Left cardiac atrium (tissue), 4 donors: ENCODE data around the gene SYNE3. TPM values are rescaled to one million over a fixed set of nuclear protein-coding genes. Genes with fewer than 3 reads are reported as not detected.

ENCODE experiments used
- ATAC-seq, 2 donors: fragments of 200-7000 bp; cut with Tn5 transposase; one replicate each; pipeline ENCODE4 v1.9.1; 2020; ENCODE audit warnings: mild to moderate bottlenecking in 2 of 2, moderate library complexity in 2 of 2
- DNase-seq: peaks from one replicate; pipeline ENCODE4 v3.0.0-alpha.2; 2020
- intact Hi-C, 2 donors: fragments of 100-400 bp; cut with DNase I; formaldehyde crosslinking; loops; one replicate each; pipeline versions ENCODE4 v1.14.1 to v1.15.1; 2022 to 2023
- long read RNA-seq: library from polyadenylated mRNA; unstranded; transcript quantifications from one replicate; pipeline ENCODE4 v2.0.0, GENCODE V29; 2021
- total RNA-seq, 2 donors: library from RNA; stranded (reverse); fragmentation: NEBNext Ultra II Directional; extraction: Animal tissue kit (Norgen Biotek cat#: 25700); gene quantifications; one replicate each; pipeline ENCODE4 v1.2.1, GENCODE V29; 2021
- donor health status: DM: no; HTN: yes; CAD: no.
- donor health status: DM: no; HTN: yes; CAD: no; lungs with severe emphysema.
- donor health status: DM: yes; HTN: yes; CAD: no.
- donor health status: Dilated cardiomyopathy.

The SYNE3 gene, protein sequence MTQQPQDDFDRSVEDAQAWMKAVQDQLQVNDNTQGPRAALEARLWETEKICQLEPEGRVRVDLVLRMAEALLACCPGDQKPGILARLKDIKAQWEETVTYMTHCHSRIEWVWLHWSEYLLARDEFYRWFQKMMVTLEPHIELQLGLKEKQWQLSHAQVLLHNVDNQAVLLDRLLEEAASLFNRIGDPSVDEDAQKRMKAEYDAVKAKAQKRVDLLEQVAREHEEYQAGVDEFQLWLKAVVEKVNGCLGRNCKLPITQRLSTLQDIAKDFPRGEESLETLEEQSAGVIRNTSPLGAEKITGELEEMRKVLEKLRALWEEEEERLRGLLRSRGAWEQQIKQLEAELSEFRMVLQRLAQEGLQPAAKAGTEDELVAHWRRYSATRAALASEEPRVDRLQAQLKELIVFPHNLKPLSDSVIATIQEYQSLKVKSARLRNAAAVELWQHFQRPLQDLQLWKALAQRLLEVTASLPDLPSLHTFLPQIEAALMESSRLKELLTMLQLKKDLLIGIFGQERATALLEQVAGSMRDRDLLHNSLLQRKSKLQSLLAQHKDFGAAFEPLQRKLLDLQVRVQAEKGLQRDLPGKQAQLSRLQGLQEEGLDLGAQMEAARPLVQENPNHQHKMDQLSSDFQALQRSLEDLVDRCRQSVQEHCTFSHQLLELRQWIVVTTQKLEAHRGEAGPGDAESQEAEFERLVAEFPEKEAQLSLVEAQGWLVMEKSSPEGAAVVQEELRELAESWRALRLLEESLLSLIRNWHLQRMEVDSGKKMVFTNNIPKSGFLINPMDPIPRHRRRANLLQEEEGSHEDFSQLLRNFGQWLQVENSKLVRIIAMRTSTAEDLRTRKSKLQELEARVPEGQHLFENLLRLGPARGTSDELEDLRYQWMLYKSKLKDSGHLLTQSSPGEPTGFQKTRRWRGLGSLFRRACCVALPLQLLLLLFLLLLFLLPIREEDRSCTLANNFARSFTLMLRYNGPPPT
- 10 to 100 TPM; 24.6 to 34.3 TPM for total RNA-seq
- long read RNA-seq, partial matches to known transcripts, result 1 of 2 reads
- long read RNA-seq, other reads (novel, unspliced or antisense), result 1 of 2 reads

DNA sequence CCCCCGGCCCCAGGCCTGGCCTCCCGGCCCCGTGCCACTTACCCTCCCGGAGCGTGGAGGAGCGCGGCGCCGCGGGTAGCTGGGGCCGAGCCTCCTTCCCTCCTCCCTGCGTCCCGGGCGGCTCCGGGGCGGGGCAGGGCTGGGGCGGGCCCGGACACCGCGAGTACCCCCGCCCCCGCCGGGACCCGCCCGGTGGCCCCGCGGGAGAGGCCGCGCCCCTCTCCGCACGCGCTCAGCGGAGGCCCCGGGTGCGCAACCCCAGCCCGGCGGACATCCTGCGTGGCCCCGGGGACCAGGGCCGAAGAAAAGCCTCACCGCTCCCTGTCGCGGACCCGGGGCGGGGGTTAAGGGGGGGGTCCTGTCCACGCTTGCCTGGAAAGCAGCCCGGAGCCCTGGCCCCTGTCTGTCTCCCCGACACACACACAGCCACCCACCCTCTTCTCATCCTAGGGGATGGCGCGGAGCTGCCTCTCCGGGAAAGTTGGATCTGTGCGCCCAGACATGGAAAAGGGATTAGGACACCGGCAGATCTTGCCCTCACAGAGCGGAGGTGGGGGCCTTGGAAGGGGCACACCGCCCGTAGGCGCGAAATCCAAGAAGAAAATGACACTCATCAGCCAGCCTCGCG is at the start of gene SYNE3:
Gene SYNE3 (minus strand): TSS at position 97 of the 628 bp plus-strand sequence. CDS start 40,829 bp downstream, outside the sequence.
- ATAC-seq (peak; percentile 82 to 87), DNase-seq (peak; percentile 74)
- intact Hi-C loops, result loop anchor here in 1 of 2 donors (5.0 kb wide), 1 partner anchor 34 kb away; no protein-coding TSS in a partner anchor

DNA sequence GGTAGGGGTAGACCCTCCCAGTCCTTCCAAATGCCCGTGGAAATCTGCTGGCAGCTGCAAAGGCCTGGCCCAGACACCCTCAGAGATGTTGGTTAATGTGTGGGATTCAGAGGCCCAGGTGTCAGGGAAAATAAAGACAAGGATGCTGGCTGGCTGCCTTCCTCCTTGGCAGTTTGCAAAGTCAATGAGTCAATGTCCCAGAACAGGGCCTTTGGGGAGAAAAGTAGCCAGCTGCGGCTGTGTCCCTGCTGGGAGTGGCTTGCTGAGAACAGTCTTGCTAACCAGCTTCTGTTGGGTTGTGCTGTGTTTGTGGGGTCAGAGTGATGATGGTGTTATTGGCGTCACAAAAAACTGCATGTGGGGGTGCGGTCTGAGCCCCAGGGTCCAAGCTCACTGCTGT is 47.6 kb upstream of the SYNE3 start:
- ATAC-seq (peak in 1 of 2 donors; percentile 67), DNase-seq (peak; percentile 31)
- intact Hi-C loops, result loop anchor here (5.0 to 10.0 kb wide), 3 partner anchors 208 to 711 kb away; no protein-coding TSS in a partner anchor

DNA sequence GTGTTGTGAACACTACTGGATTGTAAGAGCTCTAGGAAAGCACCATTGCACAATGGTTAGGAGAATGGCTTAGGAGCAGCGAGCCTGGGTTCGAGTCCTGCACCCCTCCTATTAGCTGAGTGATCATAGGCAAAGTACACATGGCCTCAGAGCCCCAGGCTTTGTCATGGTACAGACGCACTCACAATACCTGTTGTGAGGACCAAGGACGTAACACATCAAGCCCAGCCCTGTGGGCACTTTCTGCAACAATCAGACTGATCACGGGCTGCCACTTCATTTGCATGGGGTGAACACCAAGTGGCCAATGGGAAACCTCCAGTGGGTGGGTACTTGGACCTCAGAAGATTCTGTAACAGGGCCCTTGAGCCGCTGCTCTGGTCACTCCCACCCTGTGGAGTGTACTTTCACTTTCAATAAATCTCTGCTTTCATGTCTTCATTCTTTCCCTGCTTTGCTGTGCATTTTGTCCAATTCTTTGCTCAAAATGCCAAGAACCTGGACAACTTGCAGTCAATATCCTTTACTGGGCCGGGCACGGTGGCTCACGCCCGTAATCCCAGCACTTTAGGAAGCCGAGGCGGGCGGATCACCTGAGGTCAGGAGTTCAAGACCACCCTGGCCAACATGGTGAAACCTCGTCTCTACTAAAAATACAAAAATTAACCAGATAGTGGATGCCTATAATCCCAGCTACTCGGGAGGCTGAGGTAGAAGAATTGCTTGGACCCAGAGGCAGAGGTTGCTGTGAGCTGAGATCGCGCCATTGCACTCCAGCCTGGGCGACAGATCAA is 46.6 kb upstream of the SYNE3 start:
- DNase-seq (no peak), ATAC-seq (peak in 1 of 2 donors; percentile 37)
- intact Hi-C loops, result loop anchor here (5.0 to 10.0 kb wide), 3 partner anchors 209 to 712 kb away; no protein-coding TSS in a partner anchor

GRCh38 chr14:95561001-95561412 is 44.6 kb upstream of the SYNE3 start:
- intact Hi-C loops, result loop anchor here (2.0 to 10.0 kb wide), 4 partner anchors 211 to 714 kb away; no protein-coding TSS in a partner anchor
- ATAC-seq (peak; percentile 83 to 88), DNase-seq (peak; percentile 82)

GRCh38 chr14:95559203-95559602 is 42.8 kb upstream of the SYNE3 start:
- DNase-seq (no peak), ATAC-seq (no peak)
- intact Hi-C loops, result no loop called here

- intact Hi-C loops, result no loop called here
- ATAC-seq, result no peak
These were observed 41.4 kb upstream of the SYNE3 start for GRCh38 chr14:95557832-95558231.

GRCh38 chr14:95557291-95557690 is 40.8 kb upstream of the SYNE3 start:
- ATAC-seq, result no peak
- intact Hi-C loops, result no loop called here
- DNase-seq, result no peak

More at GRCh38 chr14:95557832-95558231, 41.4 kb upstream of the SYNE3 start:
- DNase-seq, result no peak

- ATAC-seq (peak; percentile 77 to 82), DNase-seq (no peak)
- intact Hi-C loops, result no loop called here
These were observed 38.6 kb upstream of the SYNE3 start for GRCh38 chr14:95555053-95555452.

DNA sequence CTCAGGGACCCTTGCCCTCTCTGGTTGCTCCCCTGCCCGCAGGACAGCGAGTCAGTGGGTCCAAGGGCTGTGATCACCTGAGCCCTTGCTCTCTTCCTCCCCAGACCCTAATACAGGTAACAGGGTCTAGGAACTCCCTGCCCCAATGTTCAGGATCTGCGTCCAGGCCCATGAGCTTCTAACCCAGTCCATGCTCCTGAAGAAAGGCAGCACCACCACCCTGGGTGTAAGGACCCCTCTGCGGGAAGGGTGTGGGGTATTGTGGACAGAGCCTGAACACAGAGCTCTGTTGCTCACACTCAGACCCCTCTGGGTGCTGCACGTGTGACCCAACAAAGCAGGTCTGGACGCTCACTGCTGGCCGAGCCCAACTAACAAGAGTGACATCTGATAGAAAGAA is 36.7 kb upstream of the SYNE3 start:
- intact Hi-C loops, result no loop called here
- no peak for ATAC-seq
- DNase-seq, result no peak

DNA sequence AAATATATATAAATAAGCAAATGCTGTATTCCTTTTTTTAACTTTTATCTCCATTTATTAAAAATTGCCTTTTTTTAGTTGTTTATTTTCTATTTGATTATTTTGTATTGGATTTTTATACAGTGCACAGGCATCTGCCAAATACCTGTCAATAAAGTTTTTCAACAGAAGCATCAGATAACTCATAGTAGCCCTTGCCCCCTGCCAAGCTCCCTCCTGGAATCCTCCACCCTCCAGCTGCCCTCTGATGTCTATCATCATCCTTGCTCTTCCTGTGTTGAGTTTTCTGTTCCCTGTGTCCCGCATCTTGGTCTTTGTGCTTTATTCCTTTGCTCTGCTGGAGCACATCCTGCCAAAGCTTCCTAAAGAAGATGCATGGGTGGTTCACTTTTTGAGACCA is 35.0 kb upstream of the SYNE3 start:
- intact Hi-C loops, result no loop called here
- DNase-seq (no peak), ATAC-seq (no peak)

DNA sequence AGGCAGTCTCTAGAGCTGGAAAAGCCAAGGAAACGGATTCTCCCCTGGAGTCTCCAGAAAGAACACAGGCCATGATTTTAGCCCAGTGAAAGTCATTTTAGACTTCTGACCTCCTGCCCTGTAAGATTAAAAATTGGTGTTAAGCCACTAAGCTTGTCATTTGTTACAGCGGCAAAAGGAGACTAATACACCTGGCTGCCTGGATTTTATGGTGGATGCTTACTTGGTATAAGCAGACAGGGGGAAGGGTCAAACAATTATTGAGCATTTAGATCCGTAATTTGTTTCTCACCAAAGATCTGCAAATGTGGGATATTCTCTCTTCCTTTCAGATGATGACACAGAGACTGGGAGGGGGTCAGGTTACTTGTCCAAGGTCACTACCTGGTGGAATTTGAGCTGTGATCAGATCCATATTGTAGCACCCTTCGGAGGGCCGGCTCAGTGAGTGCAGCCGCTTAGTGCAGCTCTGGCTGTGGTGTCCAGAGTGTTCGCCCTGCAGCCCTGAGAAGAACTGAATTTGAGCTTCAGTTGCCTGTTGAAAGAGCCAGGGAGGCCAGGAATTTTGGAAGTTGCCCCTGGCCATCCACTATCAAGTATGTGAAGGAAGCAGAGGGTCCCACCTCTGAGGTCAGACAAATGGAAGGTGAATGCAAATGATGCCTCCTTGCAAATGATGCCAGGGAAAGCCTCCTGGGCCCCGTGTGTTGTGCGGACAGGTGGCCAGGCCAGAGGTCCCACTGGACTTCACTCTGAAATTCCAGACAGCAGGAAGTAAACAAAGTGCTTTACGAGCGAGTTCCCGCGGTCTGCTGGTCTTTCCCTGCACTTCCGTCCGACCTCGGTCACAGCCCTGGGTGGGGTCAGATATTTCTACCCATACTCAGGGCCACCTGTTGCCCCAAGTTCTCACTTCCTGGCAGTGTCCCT is 33.5 kb upstream of the SYNE3 start:
- no peak for DNase-seq
- intact Hi-C loops, result no loop called here
- ATAC-seq, result no peak

DNA sequence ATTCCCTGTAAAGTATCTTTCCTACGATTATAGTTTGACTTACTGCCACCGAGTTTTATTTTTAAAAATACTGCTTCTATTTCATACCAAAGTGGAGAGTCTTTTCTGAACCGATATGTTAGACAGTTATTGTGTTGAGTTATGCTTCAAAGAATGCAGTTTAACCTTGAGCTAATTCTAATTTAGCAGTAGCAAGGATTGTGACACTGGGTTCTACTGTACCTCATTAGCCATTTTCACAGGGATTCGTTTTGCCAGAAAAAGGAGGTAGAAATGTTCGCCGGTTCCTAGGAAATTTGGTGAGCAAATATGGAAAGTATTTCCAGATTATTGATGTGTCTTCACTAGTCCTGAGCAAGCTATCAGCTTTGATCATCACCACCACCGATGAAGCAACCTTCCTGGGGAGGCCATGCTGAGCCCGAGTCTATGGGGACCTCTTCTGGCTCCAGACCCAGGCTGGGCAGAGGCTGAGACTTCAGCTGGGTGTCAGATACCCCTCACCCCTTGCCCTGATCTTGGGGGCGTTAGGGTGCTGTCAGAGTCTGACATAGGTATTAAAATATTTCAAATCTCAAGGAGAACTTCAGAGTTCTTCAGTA is 32.0 kb upstream of the SYNE3 start:
- DNase-seq (no peak), ATAC-seq (no peak)
- intact Hi-C loops, result no loop called here

- intact Hi-C loops, result no loop called here
- DNase-seq (no peak), ATAC-seq (peak in 1 of 2 donors; percentile 10)
These were observed 31.3 kb upstream of the SYNE3 start for GRCh38 chr14:95547626-95548327.

DNA sequence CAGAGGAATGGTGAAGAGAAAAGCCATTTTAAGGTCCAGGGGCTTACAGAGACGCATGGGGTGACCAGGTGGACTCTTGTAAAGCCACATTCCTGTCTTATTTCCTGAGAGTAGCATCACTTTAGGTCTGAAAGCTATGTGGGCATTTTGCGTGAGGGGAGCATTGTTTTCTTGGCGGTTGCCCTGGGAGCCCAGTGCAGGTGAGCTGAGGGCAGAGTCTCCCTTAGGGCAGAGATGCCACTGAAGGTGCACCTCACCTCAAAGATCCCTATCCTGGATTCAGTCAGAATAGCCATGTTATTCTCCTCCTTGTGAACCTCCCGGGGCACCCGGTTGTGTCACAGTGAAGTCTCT is 30.8 kb upstream of the SYNE3 start:
- DNase-seq (no peak), ATAC-seq (no peak)
- intact Hi-C loops, result no loop called here

GRCh38 chr14:95545515-95546168 is 29.2 kb upstream of the SYNE3 start:
- ATAC-seq, result peak in 1 of 2 donors; percentile 73
- DNase-seq, result no peak
- intact Hi-C loops, result no loop called here

DNA sequence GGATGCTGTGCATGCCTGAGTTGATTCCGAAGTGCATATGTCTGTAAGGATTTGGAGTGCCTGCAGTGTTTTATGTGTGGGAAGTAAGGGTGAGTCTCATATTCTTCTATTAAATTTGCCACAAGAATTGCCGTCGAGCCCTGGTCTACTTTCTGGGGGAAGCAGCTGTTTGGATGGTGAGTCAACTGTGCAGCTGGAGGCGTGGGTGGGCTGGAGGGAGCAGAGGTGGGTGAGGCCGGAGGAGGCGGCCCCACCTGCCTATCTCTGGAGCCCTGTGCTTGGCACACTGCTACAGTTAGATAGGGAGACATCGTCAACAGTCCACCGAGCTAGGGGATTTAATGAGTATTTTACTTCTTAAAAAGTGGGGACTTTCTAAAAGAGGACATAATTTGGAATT is 28.1 kb upstream of the SYNE3 start:
- DNase-seq (no peak), ATAC-seq (peak in 1 of 2 donors; percentile 47)
- intact Hi-C loops, result no loop called here
